ENCODE results near the gene GMDS. TPM values are rescaled to one million over a fixed set of nuclear protein-coding genes. Genes with fewer than 3 reads are reported as not detected.

GMDS gene
- total and polyA plus RNA-seq, 2 of the 8 experiments (the other 6 are each of a cell fraction or from before 2014, with no cell fraction given), result 16.8 to 50.0 TPM

- no peak overlapping the region for H3K4me3 ChIP-seq (ENCODE audit: extremely low read depth in 1 of 4, insufficient read depth in 2 of 4, low read depth in 3 of 4, low read length in 4 of 4)
- no peak overlapping the region for H2BK5ac ChIP-seq (ENCODE audit: low read depth, low read length)
- H3K18ac ChIP-seq (ENCODE audit: extremely low read depth, low read length), result no peak overlapping the region
- H3K9ac ChIP-seq (replicated peaks in 1 of 4; ENCODE audit: extremely low read depth in 1 of 4, low read depth in 3 of 4, low read length in 3 of 4), result no peak overlapping the region
- H3K27me3 ChIP-seq (replicated peaks in 1 of 4; ENCODE audit: control insufficient read depth in 3 of 4, extremely low read depth in 1 of 4, insufficient read depth in 3 of 4, low read length in 3 of 4), result no peaks in the 10 kb centered on the region
- no peak overlapping the region for H2BK12ac ChIP-seq (ENCODE audit: low read depth, low read length)
- no peak overlapping the region for H2BK15ac ChIP-seq (ENCODE audit: low read length)
- H4K91ac ChIP-seq (replicated peaks; ENCODE audit: insufficient read length, low read length), result no peak overlapping the region
- H2AFZ ChIP-seq (ENCODE audit: low read length), result no peak overlapping the region
- ChIA-PET POLR2A (ENCODE audit: partially characterized antibody) (no interaction called here), CTCF (ENCODE audit: partially characterized antibody) (interaction anchor here (0.8 to 1.2 kb wide), 2 partner anchors 12 to 72 kb away, joined by 3 to 4 read pairs; no protein-coding TSS in a partner anchor)
- DNase-seq (ENCODE audit: low read depth in 1 of 2, low spot score in 2 of 2) (no peak), FAIRE-seq (no peak)
- H2BK20ac ChIP-seq (ENCODE audit: low read length), result no peak overlapping the region
- no peak overlapping the region for H4K8ac ChIP-seq (ENCODE audit: extremely low read depth, insufficient read depth, low read length)
- H3K79me2 ChIP-seq (ENCODE audit: control insufficient read depth in 1 of 2, insufficient read depth in 2 of 2, low read length in 2 of 2), result no peaks in the 10 kb centered on the region
- H3K27ac ChIP-seq (ENCODE audit: low read depth, low read length), result no peak overlapping the region
- no peaks in the 10 kb centered on the region for H3K79me1 ChIP-seq (ENCODE audit: low read depth, low read length)
- H3K23ac ChIP-seq (ENCODE audit: insufficient read length), result no peak overlapping the region
- no peaks in the 10 kb centered on the region for H3K4me1 ChIP-seq (replicated peaks in 1 of 4; ENCODE audit: control insufficient read depth in 3 of 4, insufficient read depth in 4 of 4, low read length in 3 of 4)
- no peak overlapping the region for H3K4me2 ChIP-seq (ENCODE audit: insufficient read depth in 1 of 2, low read depth in 2 of 2, low read length in 2 of 2)
- H3K56ac ChIP-seq (replicated peaks; ENCODE audit: insufficient read length, low read depth, low read length), result no peak overlapping the region
- no peaks in the 10 kb centered on the region for H3K23me2 ChIP-seq (ENCODE audit: low read depth, low read length)
- whole genome bisulfite sequencing, 2 experiments (ENCODE audit: extremely low coverage in 1 of 2, insufficient coverage in 1 of 2, insufficient read length in 1 of 2, insufficient replicate concordance in 2 of 2, low coverage in 1 of 2, low lambda C conversion rate in 2 of 2, missing lambda C conversion rate in 1 of 2), result 90% methylated on average over 3 of the region's 3 CpGs; no CpG with 5 or more reads in 1 of the 2 experiments
- H3K36me3 ChIP-seq (ENCODE audit: control insufficient read depth in 2 of 4, insufficient read depth in 4 of 4, low read length in 3 of 4), result no peaks in the 10 kb centered on the region
- no peak overlapping the region for H3K4ac ChIP-seq (replicated peaks; ENCODE audit: insufficient read length, low read depth, low read length)
- H3K9me3 ChIP-seq (ENCODE audit: insufficient read depth in 2 of 2, low read depth in 1 of 2, low read length in 1 of 2), result peaks cover 0 to 4% of the 10 kb centered on the region in 2 experiments; a peak in 1 of 4 replicates
- H2BK120ac ChIP-seq (replicated peaks; ENCODE audit: low read depth, low read length), result no peak overlapping the region
- H4K20me1 ChIP-seq (replicated peaks in 1 of 2; ENCODE audit: control insufficient read depth in 1 of 2, insufficient read depth in 2 of 2, low read length in 2 of 2), result no peaks in the 10 kb centered on the region
- H4K5ac ChIP-seq (ENCODE audit: insufficient read length, low read depth, low read length), result no peak overlapping the region
- no peak overlapping the region for H3K14ac ChIP-seq (ENCODE audit: insufficient read length)
- H2AK5ac ChIP-seq (ENCODE audit: low read depth, low read length), result no peak overlapping the region
- TF ChIP-seq CTBP2 (IDR thresholded peaks at IDR 0.05; ENCODE audit: borderline replicate concordance, insufficient read depth, insufficient read length, low read length) (no peak), MAFK (IDR thresholded peaks at IDR 0.05; ENCODE audit: low read depth, low read length) (no peak), BACH1 (IDR thresholded peaks at IDR 0.05; ENCODE audit: low read length) (no peak), SP2 (IDR thresholded peaks at IDR 0.05; ENCODE audit: low read length) (no peak), FOSL1 (IDR thresholded peaks at IDR 0.05; ENCODE audit: insufficient read depth, low read depth, low read length) (no peak), CBX5 (IDR thresholded peaks at IDR 0.05; ENCODE audit: low read depth, low read length) (no peak), EGR1 (IDR thresholded peaks at IDR 0.05; ENCODE audit: borderline replicate concordance, low read depth, low read length) (no peak), SIX5 (IDR thresholded peaks at IDR 0.05; ENCODE audit: low read depth, low read length) (no peak), POLR2AphosphoS5 (IDR thresholded peaks at IDR 0.05; ENCODE audit: low read depth, low read length) (no peak), HDAC2 (IDR thresholded peaks at IDR 0.05; ENCODE audit: borderline replicate concordance in 1 of 2, low read depth in 2 of 2, low read length in 2 of 2) (no peak), TAF7 (optimal IDR thresholded peaks at IDR 0.05; ENCODE audit: borderline replicate concordance, low read depth, low read length) (no peak), CREB1 (IDR thresholded peaks at IDR 0.05) (no peak), ZNF274 (IDR thresholded peaks at IDR 0.05; ENCODE audit: borderline replicate concordance, extremely low read depth, low read length) (no peak), CHD2 (IDR thresholded peaks at IDR 0.05; ENCODE audit: low read length) (no peak), TEAD4 (IDR thresholded peaks at IDR 0.05; ENCODE audit: low read depth, low read length) (no peak)
Observed at GRCh38 chr6:2258112-2258511, 12.7 kb upstream of the GMDS start.
